Muscle of leg (tissue), 16 donors: ENCODE measurements around the gene RAVER1. TPM values are rescaled to one million over a fixed set of nuclear protein-coding genes. Genes with fewer than 3 reads are reported as not detected.
"Not testable (repeated sequence)": the region's sequence is repeated elsewhere in the genome, so short reads cannot be mapped to it uniquely, and the experiment has no call there.

Experiments
- DNase-seq: peaks from one replicate; pipeline ENCODE4 v3.0.0; 2013
- H3K27ac ChIP-seq: one replicate; pipeline ENCODE4 v1.5.1; 2013; ENCODE audit warnings: mild to moderate bottlenecking, low read length, control low read depth
- H3K27me3 ChIP-seq: one replicate; pipeline ENCODE4 v1.6.1; 2013; ENCODE audit warnings: low read length; ENCODE audit not compliant: control insufficient read depth, insufficient read depth
- H3K36me3 ChIP-seq: one replicate; pipeline ENCODE4 v1.6.1; 2013; ENCODE audit warnings: low read length; ENCODE audit not compliant: control insufficient read depth, insufficient read depth
- H3K4me1 ChIP-seq: one replicate; pipeline ENCODE4 v1.6.1; 2013; ENCODE audit warnings: low read length; ENCODE audit not compliant: control insufficient read depth, insufficient read depth
- H3K4me3 ChIP-seq: one replicate; pipeline ENCODE4 v1.5.1; 2013; ENCODE audit warnings: low read length, control low read depth
- H3K9me3 ChIP-seq: replicated peaks from 2 replicates; pipeline ENCODE4 v1.6.1; 2013; ENCODE audit warnings: low read depth, low read length; ENCODE audit not compliant: control insufficient read depth
- WGBS: methylation state at CpG from one replicate; pipeline ENCODE4 v1.1.5; 2013; ENCODE audit warnings: missing lambda C conversion rate; ENCODE audit not compliant: insufficient coverage; 5-methylcytosine and 5-hydroxymethylcytosine counted together
- long read RNA-seq, 11 donors: transcript quantifications; one replicate each; lab custom pipeline, GENCODE V29; 2026
- polyA plus RNA-seq, 8 donors: library from polyadenylated mRNA; unstranded; fragments of 120-200 nt; gene quantifications; one replicate each; pipeline versions ENCODE4 v1.2.1 to v1.2.3, GENCODE V29; 2013; ENCODE audit warnings: inconsistent platforms in 1 of 8, low replicate concordance in 1 of 8; ENCODE audit not compliant: insufficient read length in 8 of 8, insufficient read depth in 1 of 8
- total RNA-seq: library from RNA; stranded (reverse); fragments of 120-200 nt; gene quantifications from one replicate; pipeline ENCODE4 v1.2.4, GENCODE V29; 2013

The RAVER1 gene
- total RNA-seq = 4.4 TPM
- polyA plus RNA-seq = 10 to 100 TPM; 11.3 to 21.7 (median 17.6) TPM
- long read RNA-seq, donor 1, partial matches to known transcripts = 0 of 1 reads
- long read RNA-seq, donor 1, other reads (novel, unspliced or antisense) = 0 of 1 reads
- long read RNA-seq, donor 2 = 0 reads
- long read RNA-seq, donor 3, transcript RAVER1-208 (13 exons, 3,501 nt) = major isoform, 6 of 6 reads
- long read RNA-seq, donor 3, partial matches to known transcripts = 0 of 6 reads
- long read RNA-seq, donor 3, other reads (novel, unspliced or antisense) = 0 of 6 reads
- long read RNA-seq, donor 4, partial matches to known transcripts = 0 of 1 reads
- long read RNA-seq, donor 4, other reads (novel, unspliced or antisense) = 0 of 1 reads
- long read RNA-seq, donor 5, partial matches to known transcripts = 0 of 3 reads
- long read RNA-seq, donor 5, other reads (novel, unspliced or antisense) = 0 of 3 reads
- long read RNA-seq, donor 6, partial matches to known transcripts = 0 of 4 reads
- long read RNA-seq, donor 6, other reads (novel, unspliced or antisense) = 0 of 4 reads
- long read RNA-seq, donor 7, partial matches to known transcripts = 0 of 2 reads
- long read RNA-seq, donor 7, other reads (novel, unspliced or antisense) = 0 of 2 reads
- long read RNA-seq, donor 8, partial matches to known transcripts = 0 of 2 reads
- long read RNA-seq, donor 8, other reads (novel, unspliced or antisense) = 0 of 2 reads
- long read RNA-seq, donor 9 = 0 reads
- long read RNA-seq, donor 10, partial matches to known transcripts = 0 of 1 reads
- long read RNA-seq, donor 10, other reads (novel, unspliced or antisense) = 0 of 1 reads
- long read RNA-seq, donor 11, partial matches to known transcripts = 0 of 2 reads
- long read RNA-seq, donor 11, other reads (novel, unspliced or antisense) = 0 of 2 reads

GRCh38 chr19:10332965-10333757, at the start of gene RAVER1:
Gene RAVER1 (minus strand): TSS chr19:10333529. CDS start chr19:10333507, 22 bp downstream.
- Histone ChIP-seq H3K4me3 (peak within 1 kb of the TSS; percentile 99), H3K9me3 (no peaks in the 10 kb centered on the region), H3K36me3 (peaks cover 23% of the 10 kb centered on the region), H3K27me3 (no peaks in the 10 kb centered on the region), H3K27ac (peak within 1 kb of the TSS; percentile 98), H3K4me1 (peaks cover 25% of the 10 kb centered on the region)
- WGBS = under 1% methylated on average over 63 of the region's 82 CpGs
- peak; percentile 99 for DNase-seq

GRCh38 chr19:10383223-10383499, 49.8 kb upstream of the RAVER1 start:
- not testable (repeated sequence) for DNase-seq, H3K9me3 ChIP-seq, H3K4me3 ChIP-seq, H3K27ac ChIP-seq, H3K36me3 ChIP-seq, H3K27me3 ChIP-seq
- WGBS = 83% methylated on average over 1 of the region's 8 CpGs
- H3K4me1 ChIP-seq = peaks cover 11% of the 10 kb centered on the region

GRCh38 chr19:10380313-10381102, 47.2 kb upstream of the RAVER1 start, which contains the start of gene TYK2:
Gene TYK2 (minus strand): TSS chr19:10380572. CDS start chr19:10378406, 2,166 bp downstream.
- under 1% methylated on average over 53 of the region's 58 CpGs for WGBS
- H3K4me1 ChIP-seq = peaks cover 11% of the 10 kb centered on the region

GRCh38 chr19:10379880-10380312, 46.6 kb upstream of the RAVER1 start:
- Histone ChIP-seq H3K36me3 (peaks cover 20% of the 10 kb centered on the region), H3K9me3 (no peaks in the 10 kb centered on the region), H3K27ac (peak overlapping the region; percentile 66), H3K4me3 (peak overlapping the region; percentile 99), H3K4me1 (peaks cover 11% of the 10 kb centered on the region), H3K27me3 (no peaks in the 10 kb centered on the region)
- no peak for DNase-seq
- 0% methylated on average over 4 of the region's 10 CpGs for WGBS

More at GRCh38 chr19:10380313-10381102, 47.2 kb upstream of the RAVER1 start, which contains the start of gene TYK2:
- Histone ChIP-seq H3K27ac (peak within 1 kb of the TSS; percentile 66), H3K4me3 (peak within 1 kb of the TSS; percentile 99), H3K27me3 (no peaks in the 10 kb centered on the region), H3K36me3 (peaks cover 17% of the 10 kb centered on the region), H3K9me3 (no peaks in the 10 kb centered on the region)
- peak; percentile 100 for DNase-seq

GRCh38 chr19:10378124-10378523, 44.8 kb upstream of the RAVER1 start:
- no peaks in the 10 kb centered on the region for H3K9me3 ChIP-seq
- no peak overlapping the region for H3K4me3 ChIP-seq
- WGBS = 94% methylated on average over 5 of the region's 8 CpGs

GRCh38 chr19:10377140-10377640, 43.9 kb upstream of the RAVER1 start:
- not testable (repeated sequence) for H3K9me3 ChIP-seq, H3K4me3 ChIP-seq, H3K27me3 ChIP-seq, H3K27ac ChIP-seq, DNase-seq
- peaks cover 11% of the 10 kb centered on the region for H3K4me1 ChIP-seq
- H3K36me3 ChIP-seq = peaks cover 26% of the 10 kb centered on the region
- 95% methylated on average over 2 of the region's 2 CpGs for WGBS

More at GRCh38 chr19:10378124-10378523, 44.8 kb upstream of the RAVER1 start:
- Histone ChIP-seq H3K27ac (no peak overlapping the region), H3K27me3 (no peaks in the 10 kb centered on the region), H3K36me3 (peaks cover 26% of the 10 kb centered on the region), H3K4me1 (peaks cover 11% of the 10 kb centered on the region)
- DNase-seq = no peak

GRCh38 chr19:10374931-10375330, 41.6 kb upstream of the RAVER1 start:
- Histone ChIP-seq H3K36me3 (peaks cover 29% of the 10 kb centered on the region), H3K9me3 (no peaks in the 10 kb centered on the region), H3K4me3 (no peak overlapping the region), H3K4me1 (peaks cover 5% of the 10 kb centered on the region), H3K27me3 (no peaks in the 10 kb centered on the region), H3K27ac (no peak overlapping the region)
- DNase-seq = no peak
- WGBS = 93% methylated on average over 3 of the region's 5 CpGs

- Histone ChIP-seq H3K9me3 (peaks cover 2% of the 10 kb centered on the region), H3K4me3 (no peak overlapping the region), H3K27me3 (no peaks in the 10 kb centered on the region), H3K4me1 (no peaks in the 10 kb centered on the region), H3K27ac (no peak overlapping the region), H3K36me3 (peaks cover 37% of the 10 kb centered on the region)
- 100% methylated on average over 2 of the region's 3 CpGs for WGBS
- DNase-seq = no peak
Observed at GRCh38 chr19:10372690-10373089, 39.4 kb upstream of the RAVER1 start.
